B cell (primary cell): Measurements from ENCODE around the gene FANCL. TPM values are rescaled to one million over a fixed set of nuclear protein-coding genes. Genes with fewer than 3 reads are reported as not detected.

Experiments
- ATAC-seq: fragments of 200-7000 bp; cut with Tn5 transposase; one replicate; pipeline ENCODE4 v1.10.0; 2021; ENCODE audit warnings: low read depth, mild to moderate bottlenecking, moderate number of reproducible peaks, moderate library complexity
- CTCF ChIA-PET: fragments of 350-600 bp; sonication (Branson Sonifier 250); formaldehyde crosslinking; loops from one replicate; lab custom pipeline; 2021; ENCODE audit warnings: antibody characterized with exemption, inconsistent platforms; lab: Charles Lee
- POLR2A ChIA-PET: fragments of 350-600 bp; sonication (Branson Sonifier 250); formaldehyde crosslinking; loops from one replicate; lab custom pipeline; 2021; ENCODE audit warnings: antibody characterized with exemption; lab: Charles Lee
- DNase-seq: peaks from one replicate; pipeline ENCODE4 v3.0.0; 2013
- H2AFZ ChIP-seq: 2 replicates; pipeline ENCODE4 v1.6.1; 2012; ENCODE audit warnings: mild to moderate bottlenecking, low read depth, low read length; ENCODE audit not compliant: insufficient read depth, poor library complexity, severe bottlenecking
- H3K27ac ChIP-seq, 2 donors: 1 replicate in 1 of 2; 2 replicates in 1 of 2; pipeline ENCODE4 v1.5.1; 2012 to 2013; ENCODE audit warnings: low read length in 2 of 2, mild to moderate bottlenecking in 2 of 2, moderate library complexity in 1 of 2
- H3K27me3 ChIP-seq, 4 experiments: fragments of 200-600 bp in 1 of 4; sonication (generic) in 1 of 4; replicated peaks in 1 of 4; 1 replicate in 2 of 4; 2 replicates in 2 of 4; pipeline versions ENCODE4 v1.6.1 to v1.7.0; 2013 to 2016; ENCODE audit warnings: low read length in 3 of 4, mild to moderate bottlenecking in 2 of 4, mixed read lengths in 1 of 4, moderate library complexity in 1 of 4; ENCODE audit not compliant: insufficient read depth in 4 of 4, control insufficient read depth in 3 of 4; ENCODE audit errors: control extremely low read depth in 1 of 4
- H3K36me3 ChIP-seq, 2 experiments: replicated peaks in 1 of 2; 1 replicate in 1 of 2; 2 replicates in 1 of 2; pipeline versions ENCODE4 v1.6.1 to v1.7.1; 2013; ENCODE audit warnings: low read length in 1 of 2; ENCODE audit not compliant: insufficient read depth in 2 of 2, control insufficient read depth in 1 of 2; ENCODE audit errors: control extremely low read depth in 1 of 2, extremely low read depth in 1 of 2
- H3K4me1 ChIP-seq, 2 donors: fragments of 200-600 bp in 1 of 2; sonication (generic) in 1 of 2; 1 replicate in 1 of 2; 2 replicates in 1 of 2; pipeline versions ENCODE4 v1.5.1 to v1.6.1; 2013 to 2017; ENCODE audit warnings: low read length in 2 of 2; ENCODE audit not compliant: control insufficient read depth in 2 of 2, insufficient read depth in 2 of 2
- H3K4me2 ChIP-seq: replicated peaks from 2 replicates; pipeline ENCODE3; 2012; ENCODE audit warnings: mild to moderate bottlenecking, low read depth, low read length; ENCODE audit not compliant: poor library complexity, severe bottlenecking
- H3K4me3 ChIP-seq, 5 experiments: fragments of 200-600 bp in 1 of 5; sonication (generic) in 1 of 5; 1 replicate in 3 of 5; 2 replicates in 2 of 5; pipeline versions ENCODE4 v1.5.1 to v1.7.0; 2011 to 2016; ENCODE audit warnings: low read length in 4 of 5, mild to moderate bottlenecking in 4 of 5, low read depth in 2 of 5, control low read depth in 1 of 5, moderate library complexity in 1 of 5; ENCODE audit not compliant: insufficient read depth in 1 of 5; ENCODE audit errors: control extremely low read depth in 1 of 5, extremely low read depth in 1 of 5
- H3K79me2 ChIP-seq: fragments of 200-600 bp; sonication (generic); one replicate; pipeline ENCODE4 v1.6.0; 2016; ENCODE audit warnings: low read length; ENCODE audit not compliant: control insufficient read depth, insufficient read depth
- H3K9ac ChIP-seq: fragments of 200-600 bp; sonication (generic); 2 replicates; pipeline ENCODE4 v1.6.1; 2017; ENCODE audit warnings: mild to moderate bottlenecking, low read length, moderate library complexity
- H3K9me3 ChIP-seq, 3 donors: one replicate each; pipeline versions ENCODE4 v1.6.1 to v1.7.1; 2013; ENCODE audit warnings: low read length in 2 of 3; ENCODE audit not compliant: control insufficient read depth in 2 of 3, insufficient read depth in 1 of 3; ENCODE audit errors: control extremely low read depth in 1 of 3
- H4K20me1 ChIP-seq: 2 replicates; pipeline ENCODE4 v1.6.0; 2012; ENCODE audit warnings: mild to moderate bottlenecking, low read length; ENCODE audit not compliant: insufficient read depth, control insufficient read depth, poor library complexity, severe bottlenecking
- H3K27ac Mint-ChIP-seq: one replicate; pipeline ENCODE4 v1.8.0; 2021; ENCODE audit warnings: mixed read lengths
- H3K27me3 Mint-ChIP-seq: one replicate; pipeline ENCODE4 v1.8.0; 2021; ENCODE audit warnings: mixed read lengths
- H3K4me1 Mint-ChIP-seq: one replicate; pipeline ENCODE4 v1.8.0; 2021; ENCODE audit warnings: mixed read lengths
- H3K4me3 Mint-ChIP-seq: one replicate; pipeline ENCODE4 v1.8.0; 2021; ENCODE audit warnings: mixed read lengths
- H3K9me3 Mint-ChIP-seq: one replicate; pipeline ENCODE4 v1.8.0; 2022; ENCODE audit warnings: mixed read lengths; ENCODE audit not compliant: insufficient read depth
- EZH2 ChIP-seq: IDR thresholded peaks from 2 replicates; pipeline ENCODE4 v1.6.1; 2012; ENCODE audit warnings: borderline replicate concordance, low read depth, mild to moderate bottlenecking, moderate library complexity, low read length; ENCODE audit not compliant: insufficient read depth, poor library complexity, severe bottlenecking
- WGBS: methylation state at CpG from one replicate; pipeline ENCODE4 v1.1.5; 2013; ENCODE audit warnings: missing lambda C conversion rate; ENCODE audit not compliant: insufficient coverage; 5-methylcytosine and 5-hydroxymethylcytosine counted together
- intact Hi-C: fragments of 100-400 bp; cut with micrococcal nuclease; formaldehyde crosslinking; loops from one replicate; pipeline ENCODE4 v1.10.0; 2022
- polyA plus RNA-seq: library from polyadenylated mRNA; depleted of rRNA; stranded (reverse); fragments of >200 nt; gene quantifications from 2 replicates; pipeline ENCODE4 v1.2.3, GENCODE V29; 2012
- total RNA-seq, 2 donors: library from RNA; stranded (reverse); fragments of 120-200 nt in 1 of 2; gene quantifications; 1 replicate in 1 of 2; 2 replicates in 1 of 2; pipeline versions ENCODE4 v1.2.3 to v1.2.4, GENCODE V29; 2013 to 2022
- TF ChIP-seq, protein P1 (sequence below): fragments of 200-600 bp; IDR thresholded peaks from one replicate; pipeline ENCODE4 v1.8.0; 2022; ENCODE audit warnings: antibody characterized with exemption, mild to moderate bottlenecking

Gene FANCL
- total and polyA plus RNA-seq, 2 donors (not counting 1 experiment from before 2014, with no cell fraction given): 9.1 to 31.7 TPM

DNA sequence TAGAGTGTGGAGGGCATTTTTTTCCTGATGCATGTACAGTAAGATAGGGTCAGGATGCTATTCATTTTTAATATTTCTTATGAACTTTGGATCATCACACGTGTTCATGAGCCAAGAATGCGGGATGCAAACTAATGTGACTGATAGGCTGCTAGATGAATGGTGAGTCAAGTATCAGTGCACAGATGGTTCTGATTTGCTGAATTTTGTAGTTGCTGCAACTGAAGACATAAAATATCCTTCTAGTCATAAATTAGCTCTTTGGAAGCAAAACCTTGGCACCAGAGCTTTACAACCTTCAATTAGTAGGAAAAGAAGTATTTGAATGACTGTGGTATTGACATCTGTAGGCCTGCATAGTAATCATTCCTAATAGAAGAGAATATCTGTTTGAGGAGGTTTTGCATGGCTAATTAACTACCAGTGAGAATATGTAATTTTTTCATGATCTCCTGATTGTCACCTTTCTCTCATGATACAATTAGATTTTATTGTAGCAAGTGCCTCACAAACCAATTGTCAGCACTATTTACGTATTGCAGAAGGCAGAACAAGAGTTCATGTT lies 100.5 kb downstream of the FANCL start:
- Histone ChIP-seq H3K9ac (no peak overlapping the region), H4K20me1 (no peaks in the 10 kb centered on the region), H3K27ac (no peak overlapping the region), H3K36me3 (peaks cover 1 to 8% of the 10 kb centered on the region in 2 experiments), H3K9me3 (peaks cover 0 to 1% (median 0%) of the 10 kb centered on the region in 3 donors), H2AFZ (no peak overlapping the region), H3K4me1 (no peaks in the 10 kb centered on the region), H3K4me2 (no peak overlapping the region), H3K79me2 (no peaks in the 10 kb centered on the region), H3K4me3 (no peak overlapping the region), H3K27me3 (no peaks in the 10 kb centered on the region)
- H3K27me3 Mint-ChIP-seq: no peaks in the 10 kb centered on the region
- POLR2A ChIA-PET: no interaction called here
- no peaks in the 10 kb centered on the region for H3K9me3 Mint-ChIP-seq
- H3K4me3 Mint-ChIP-seq: no peak overlapping the region
- DNase-seq (no peak), ATAC-seq (no peak)
- H3K4me1 Mint-ChIP-seq: no peaks in the 10 kb centered on the region
- WGBS: no CpG with 5 or more reads among the region's 3 CpGs
- CTCF ChIA-PET: no interaction called here
- TF ChIP-seq EZH2: no peak
- TF ChIP-seq, protein P1, sequence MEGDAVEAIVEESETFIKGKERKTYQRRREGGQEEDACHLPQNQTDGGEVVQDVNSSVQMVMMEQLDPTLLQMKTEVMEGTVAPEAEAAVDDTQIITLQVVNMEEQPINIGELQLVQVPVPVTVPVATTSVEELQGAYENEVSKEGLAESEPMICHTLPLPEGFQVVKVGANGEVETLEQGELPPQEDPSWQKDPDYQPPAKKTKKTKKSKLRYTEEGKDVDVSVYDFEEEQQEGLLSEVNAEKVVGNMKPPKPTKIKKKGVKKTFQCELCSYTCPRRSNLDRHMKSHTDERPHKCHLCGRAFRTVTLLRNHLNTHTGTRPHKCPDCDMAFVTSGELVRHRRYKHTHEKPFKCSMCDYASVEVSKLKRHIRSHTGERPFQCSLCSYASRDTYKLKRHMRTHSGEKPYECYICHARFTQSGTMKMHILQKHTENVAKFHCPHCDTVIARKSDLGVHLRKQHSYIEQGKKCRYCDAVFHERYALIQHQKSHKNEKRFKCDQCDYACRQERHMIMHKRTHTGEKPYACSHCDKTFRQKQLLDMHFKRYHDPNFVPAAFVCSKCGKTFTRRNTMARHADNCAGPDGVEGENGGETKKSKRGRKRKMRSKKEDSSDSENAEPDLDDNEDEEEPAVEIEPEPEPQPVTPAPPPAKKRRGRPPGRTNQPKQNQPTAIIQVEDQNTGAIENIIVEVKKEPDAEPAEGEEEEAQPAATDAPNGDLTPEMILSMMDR: no peak
- intact Hi-C loops: no loop called here
- H3K27ac Mint-ChIP-seq: no peak overlapping the region

DNA sequence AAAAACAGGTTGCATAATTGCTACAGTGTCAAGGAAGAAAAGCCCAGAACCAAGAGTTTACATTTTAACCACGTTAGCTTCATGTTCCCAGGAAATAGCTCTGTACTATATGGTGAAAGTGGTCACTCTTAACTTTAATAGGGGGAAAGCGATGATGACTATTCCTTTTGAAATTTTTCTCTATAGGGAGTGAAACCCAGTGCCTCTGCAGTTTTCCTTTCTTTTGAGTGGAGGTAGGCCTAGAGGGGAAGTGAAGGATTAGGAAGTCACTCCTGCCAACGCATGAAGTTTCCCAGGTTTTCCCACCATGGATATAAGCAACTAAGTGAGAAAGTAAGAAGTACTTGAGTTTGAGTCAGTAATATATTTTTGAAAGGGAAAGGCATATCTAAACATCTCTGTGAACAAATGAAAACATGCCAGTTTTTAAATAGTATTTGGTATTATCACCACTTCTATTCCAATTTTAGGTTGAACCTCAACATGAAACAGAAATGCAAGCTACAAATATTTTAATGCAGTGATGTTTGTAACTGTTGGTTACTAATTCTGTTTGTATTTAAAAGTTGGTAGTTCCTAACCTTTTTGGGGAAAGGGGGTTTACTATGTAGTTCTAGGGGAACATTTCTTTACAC lies 102.6 kb downstream of the FANCL start:
- intact Hi-C loops: no loop called here
- H3K4me2 ChIP-seq: no peak overlapping the region
- WGBS: no CpG with 5 or more reads among the region's 3 CpGs
- DNase-seq (no peak), ATAC-seq (no peak)
- H3K9me3 ChIP-seq: peaks cover 0 to 1% (median 0%) of the 10 kb centered on the region in 3 donors
- no peaks in the 10 kb centered on the region for H3K27me3 Mint-ChIP-seq
- no peaks in the 10 kb centered on the region for H3K79me2 ChIP-seq
- H3K27ac Mint-ChIP-seq: no peak overlapping the region
- peaks cover 5 to 9% of the 10 kb centered on the region in 2 experiments for H3K36me3 ChIP-seq
- H2AFZ ChIP-seq: no peak overlapping the region
- TF ChIP-seq, protein P1: no peak
- no peak for TF ChIP-seq EZH2
- no peak overlapping the region for H3K9ac ChIP-seq
- CTCF ChIA-PET: no interaction called here
- no peak overlapping the region for H3K4me3 Mint-ChIP-seq
- POLR2A ChIA-PET: no interaction called here
- no peak overlapping the region for H3K4me3 ChIP-seq
- H3K27ac ChIP-seq: no peak overlapping the region
- H4K20me1 ChIP-seq: no peaks in the 10 kb centered on the region
- H3K4me1 Mint-ChIP-seq: no peaks in the 10 kb centered on the region
- H3K9me3 Mint-ChIP-seq: no peaks in the 10 kb centered on the region
- H3K4me1 ChIP-seq: no peaks in the 10 kb centered on the region
- no peaks in the 10 kb centered on the region for H3K27me3 ChIP-seq
